GF-D8 (cell line): Measurements from ENCODE around the gene ATP9B.
"Not testable (repeated sequence)": the region's sequence is repeated elsewhere in the genome, so short reads cannot be mapped to it uniquely, and the experiment has no call there.

Source experiments
- DNase-seq: peaks from one replicate; lab custom pipeline; 2025; lab: John Stamatoyannopoulos, UW

Gene ATP9B

DNA sequence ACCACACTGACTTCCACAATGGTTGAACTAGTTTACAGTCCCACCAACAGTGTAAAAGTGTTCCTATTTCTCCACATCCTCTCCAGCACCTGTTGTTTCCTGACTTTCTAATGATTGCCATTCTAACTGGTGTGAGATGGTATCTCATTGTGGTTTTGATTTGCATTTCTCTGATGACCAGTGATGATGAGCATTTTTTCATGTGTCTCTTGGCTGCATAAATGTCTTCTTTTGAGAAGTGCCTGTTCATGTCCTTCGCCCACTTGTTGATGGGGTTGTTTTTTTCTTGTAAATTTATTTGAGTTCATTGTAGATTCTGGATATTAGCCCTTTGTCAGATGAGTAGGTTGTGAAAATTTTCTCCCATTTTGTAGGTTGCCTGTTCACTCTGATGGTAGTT is 216.0 kb downstream of the ATP9B start:
- not testable (repeated sequence) for DNase-seq

DNA sequence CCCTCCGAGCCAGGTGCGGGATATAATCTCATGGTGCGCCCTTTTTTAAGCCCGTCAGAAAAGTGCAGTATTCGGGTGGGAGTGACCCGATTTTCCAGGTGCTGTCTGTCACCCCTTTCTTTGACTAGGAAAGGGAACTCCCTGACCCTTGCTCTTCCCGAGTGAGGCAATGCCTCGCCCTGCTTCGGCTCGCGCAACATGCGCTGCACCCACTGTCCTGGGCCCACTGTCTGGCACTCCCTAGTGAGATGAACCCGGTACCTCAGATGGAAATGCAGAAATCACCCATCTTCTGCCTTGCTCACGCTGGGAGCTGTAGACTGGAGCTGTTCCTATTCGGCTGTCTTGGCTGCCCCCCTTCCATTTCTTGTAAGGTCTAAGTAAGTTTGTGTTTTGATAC is 221.2 kb downstream of the ATP9B start:
- DNase-seq: not testable (repeated sequence)

DNA sequence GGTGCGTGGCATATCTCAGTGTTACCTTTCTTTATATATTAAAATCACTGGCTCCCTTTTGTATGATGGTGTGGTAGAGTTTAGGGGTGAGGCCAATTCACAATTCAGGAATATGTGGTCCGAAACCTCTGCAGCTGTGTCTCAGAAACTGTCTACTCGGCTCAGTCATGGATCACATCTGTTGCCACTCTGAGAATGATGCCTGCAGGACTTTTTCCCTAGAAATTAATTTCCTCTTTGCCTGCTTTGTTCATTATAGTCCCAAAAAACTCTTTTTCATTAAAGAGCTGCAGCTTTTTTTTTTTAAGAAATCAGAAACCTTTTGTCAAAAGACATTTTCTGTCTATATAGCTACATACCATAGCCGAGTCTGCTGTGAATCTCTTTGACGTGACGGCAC is 221.7 kb downstream of the ATP9B start:
- no peak for DNase-seq

DNA sequence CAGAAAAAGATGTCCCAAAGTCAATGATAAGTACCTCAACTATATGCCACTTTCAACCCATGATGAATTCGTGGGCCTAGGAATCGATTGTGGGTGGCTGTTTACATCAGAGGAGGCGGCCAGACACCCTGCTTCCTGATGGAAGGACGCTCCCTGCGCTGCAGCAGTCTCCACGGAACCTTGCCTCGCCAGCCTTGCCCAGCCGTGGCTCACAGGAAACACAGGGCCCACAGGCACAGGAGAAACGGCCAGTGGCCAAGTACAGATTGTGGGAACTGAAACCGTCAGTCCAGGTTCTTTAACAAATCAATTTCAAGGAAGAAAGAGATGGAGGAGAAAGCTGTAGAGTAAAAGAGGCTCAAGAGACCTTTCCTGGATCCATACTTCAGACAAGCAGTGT is 225.0 kb downstream of the ATP9B start:
- no peak for DNase-seq

DNA sequence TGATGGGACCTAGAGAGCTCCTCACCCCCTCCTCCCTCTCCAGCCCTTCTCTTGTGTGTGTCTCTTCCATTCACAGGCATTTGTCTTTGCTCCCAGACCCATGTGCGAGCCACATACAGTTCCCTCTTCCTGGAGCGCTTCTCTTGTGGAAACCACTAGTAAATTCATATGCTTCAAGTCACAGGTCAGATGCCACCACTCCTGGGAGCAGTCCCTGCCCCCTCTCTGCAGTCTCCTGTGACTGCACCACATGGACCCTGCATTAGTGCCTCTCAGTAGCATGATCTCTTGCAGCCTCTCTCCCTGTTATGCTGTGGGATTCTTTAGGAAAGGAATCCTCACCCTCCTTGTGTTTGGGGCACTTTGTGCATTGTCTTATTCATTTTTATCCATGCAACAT is 230.1 kb downstream of the ATP9B start:
- DNase-seq: no peak

DNA sequence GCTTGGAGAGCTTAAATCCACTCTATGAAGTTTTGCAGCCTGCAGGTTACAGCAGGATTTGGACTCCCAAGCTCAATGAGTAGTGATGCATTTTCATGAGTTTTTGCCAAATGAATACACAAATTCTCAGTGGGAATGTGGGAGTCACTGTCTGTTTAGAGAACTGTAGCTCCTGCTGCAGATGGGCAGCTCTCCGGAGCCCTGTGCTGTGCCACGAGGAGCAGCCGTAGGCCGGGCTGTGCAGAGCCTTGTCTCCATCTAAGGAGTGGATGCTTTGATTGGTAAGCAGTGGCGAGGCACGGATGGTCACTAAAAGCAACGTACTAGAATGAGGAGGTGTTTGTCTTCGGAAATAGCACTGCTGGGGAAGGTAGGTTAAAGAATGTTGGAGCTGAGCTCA is 230.5 kb downstream of the ATP9B start:
- DNase-seq: no peak

DNA sequence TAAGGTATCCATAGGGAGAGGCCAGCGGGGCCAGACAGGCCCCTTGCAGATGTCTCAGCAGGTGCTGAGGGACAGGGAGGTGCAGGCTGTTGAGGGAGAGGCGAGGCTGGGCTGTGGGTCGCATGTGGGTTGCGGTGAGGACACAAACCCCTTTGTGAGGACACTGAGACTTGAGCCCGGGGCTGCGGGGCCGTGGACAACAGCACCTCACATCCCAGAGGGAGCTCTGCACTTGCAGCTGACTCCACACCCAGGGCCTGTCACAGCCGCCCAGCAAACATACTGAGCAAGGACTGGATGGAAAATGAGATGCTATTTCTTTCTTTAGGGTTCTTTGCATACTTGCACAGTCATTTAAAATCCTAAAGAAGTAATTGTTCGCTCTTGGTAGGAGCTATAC is 231.2 kb downstream of the ATP9B start:
- DNase-seq: no peak

DNA sequence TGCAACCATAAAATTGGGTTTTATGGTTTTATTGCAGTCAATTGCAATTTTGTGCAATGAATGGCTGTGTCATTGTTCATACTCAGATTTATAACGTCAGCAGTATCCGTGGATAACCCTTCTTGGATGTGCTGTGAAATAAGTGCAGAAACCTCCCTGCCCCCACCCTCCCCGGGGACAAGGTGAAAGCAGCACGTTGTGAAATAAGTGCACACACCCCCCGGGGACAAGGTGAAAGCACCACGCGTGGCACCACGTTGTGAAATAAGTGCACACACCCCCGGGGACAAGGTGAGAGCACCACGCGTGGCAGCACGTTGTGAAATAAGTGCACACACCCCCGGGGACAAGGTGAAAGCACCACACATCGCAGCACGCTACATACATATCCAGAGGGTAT is 232.9 kb downstream of the ATP9B start:
- no peak for DNase-seq

DNA sequence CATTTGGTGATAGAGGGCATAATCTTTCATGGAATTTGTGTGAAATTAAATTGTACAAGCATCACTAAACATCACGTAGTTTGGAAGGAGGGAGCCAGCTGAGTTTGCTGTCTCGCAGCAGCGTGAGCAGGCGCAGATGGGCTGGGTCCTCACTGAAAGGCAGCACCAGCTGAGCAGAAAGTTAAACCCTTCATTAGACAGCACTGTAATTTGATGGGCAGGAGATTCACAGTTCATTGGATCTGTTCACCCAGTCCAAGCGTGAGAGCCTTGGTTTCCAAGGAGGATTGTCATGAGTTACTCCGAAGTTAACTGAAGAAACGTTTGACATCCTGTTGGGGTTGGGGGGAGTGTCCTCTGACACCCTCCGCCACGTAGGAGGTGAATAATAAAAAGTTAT is 236.7 kb downstream of the ATP9B start:
- DNase-seq: no peak

DNA sequence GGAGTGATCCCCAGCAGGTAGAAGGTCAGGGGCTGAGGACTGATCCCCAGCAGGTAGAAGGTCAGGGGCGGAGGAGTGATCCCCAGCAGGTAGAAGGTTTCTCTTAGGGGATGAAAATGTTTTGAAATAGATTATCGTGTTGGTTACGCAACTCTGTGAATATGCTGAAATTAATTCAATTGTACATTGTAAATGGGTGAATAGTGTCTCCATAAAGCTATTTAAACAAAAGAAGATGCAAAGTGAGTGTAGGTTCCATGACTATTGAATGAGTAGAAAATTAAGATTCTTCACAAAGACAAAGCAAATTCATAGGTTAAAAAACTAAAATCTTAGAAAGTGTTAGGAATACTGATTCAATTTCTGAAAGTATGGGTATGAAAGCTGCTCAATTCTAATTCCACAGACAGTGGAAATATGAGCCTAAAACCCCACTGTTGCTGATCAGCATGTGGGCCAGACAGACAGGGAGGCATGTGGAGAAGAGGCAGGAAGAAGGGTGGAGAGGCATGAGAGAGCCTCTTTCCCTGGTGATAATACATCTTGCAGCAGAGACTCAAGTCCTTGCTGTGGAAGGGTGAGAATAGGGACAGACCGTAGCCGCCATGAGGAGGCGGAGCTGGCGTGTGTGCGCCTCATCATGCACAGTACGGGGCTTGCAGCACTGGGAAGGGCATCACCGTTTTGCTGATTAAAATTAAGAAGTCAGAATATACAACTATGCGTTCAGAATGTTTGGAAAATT is 240.6 kb downstream of the ATP9B start:
- DNase-seq: no peak

DNA sequence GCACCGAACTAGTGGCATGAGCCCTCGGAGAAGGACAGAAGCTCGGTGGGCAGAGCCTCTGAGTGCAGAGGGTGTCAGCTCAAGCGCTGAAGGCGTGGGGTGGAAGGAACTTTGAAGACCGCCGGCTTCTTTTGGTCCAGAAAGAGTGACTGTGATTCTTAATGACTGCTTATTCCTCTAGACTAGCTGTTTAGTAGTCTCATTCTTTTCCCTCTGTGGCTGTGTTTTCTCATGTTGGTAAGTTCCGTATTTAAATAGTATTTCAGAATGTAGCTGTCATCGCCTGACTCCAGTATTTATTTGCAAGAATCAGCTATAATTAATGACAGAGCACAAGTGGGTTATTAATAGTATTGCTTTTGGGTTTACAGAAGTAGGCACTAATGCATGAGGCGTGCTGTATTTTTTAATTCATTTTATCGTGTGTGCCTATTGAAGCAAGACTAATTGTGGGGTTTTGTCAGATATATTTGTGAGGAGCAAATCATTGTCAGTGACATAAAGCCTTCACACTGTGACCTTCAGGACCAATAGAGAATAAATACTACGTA is 245.7 kb downstream of the ATP9B start:
- DNase-seq: no peak

DNA sequence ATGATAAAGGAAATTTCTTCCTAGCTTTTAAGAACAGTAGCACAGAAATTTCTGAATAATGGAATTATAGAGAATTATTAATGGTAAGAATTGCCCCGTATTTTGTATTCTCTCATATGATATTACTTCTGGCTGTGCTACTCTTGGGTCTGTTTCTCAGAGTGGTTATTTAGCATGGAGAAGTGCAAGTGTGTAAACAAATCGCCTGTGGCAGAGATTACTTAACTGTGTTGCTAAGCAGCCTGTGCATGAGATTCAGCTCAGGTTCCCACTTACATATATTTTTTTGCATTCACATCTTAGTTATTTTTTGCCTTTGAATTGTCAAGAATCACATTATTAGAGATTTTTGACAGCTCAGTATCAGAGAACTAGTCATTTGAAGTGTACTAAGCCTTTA is 246.4 kb downstream of the ATP9B start:
- DNase-seq: no peak

DNA sequence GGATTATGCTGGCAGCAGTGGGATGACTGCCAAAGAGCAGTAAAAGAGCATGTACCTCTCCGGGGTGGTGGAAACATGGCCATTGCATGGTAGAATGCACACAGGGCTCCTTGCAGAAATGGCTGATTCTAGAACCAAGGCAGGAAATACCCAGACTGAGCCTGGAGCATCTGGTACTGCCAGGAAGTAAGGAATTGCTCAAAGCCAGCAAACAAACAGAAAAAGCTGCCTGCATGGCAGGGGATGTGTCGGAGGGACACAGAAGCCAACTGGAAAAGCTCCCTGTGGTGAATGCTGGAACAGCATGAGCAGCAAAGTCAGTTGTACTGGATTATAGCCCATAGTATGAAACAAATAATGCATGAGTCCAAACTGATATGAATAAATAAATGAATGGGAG is 248.5 kb downstream of the ATP9B start:
- no peak for DNase-seq

DNA sequence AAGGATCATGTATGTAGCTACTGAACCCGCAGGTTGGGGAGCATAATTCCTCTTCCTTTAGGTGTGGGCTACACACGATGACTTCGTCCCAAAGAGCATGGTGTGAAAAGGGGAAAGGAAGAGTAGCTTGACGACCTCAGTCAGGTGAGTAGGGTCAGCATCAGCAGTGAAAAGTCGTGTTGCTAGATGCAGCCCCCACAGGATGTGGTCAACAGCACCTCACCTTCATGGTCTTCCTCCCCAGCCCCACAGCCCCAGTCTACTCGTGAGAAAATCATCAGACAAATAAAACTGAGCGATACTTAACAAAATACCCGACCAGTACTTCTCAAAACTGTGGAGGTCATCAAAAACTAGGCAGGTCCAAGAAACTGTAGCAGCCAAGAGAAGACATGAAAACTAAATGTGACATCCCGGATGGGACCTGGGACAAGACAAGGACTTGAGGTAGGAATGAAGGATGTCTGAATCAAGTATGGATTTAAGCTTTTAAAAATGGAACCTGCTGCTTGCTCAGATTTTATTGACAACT is 249.0 kb downstream of the ATP9B start:
- no peak for DNase-seq

DNA sequence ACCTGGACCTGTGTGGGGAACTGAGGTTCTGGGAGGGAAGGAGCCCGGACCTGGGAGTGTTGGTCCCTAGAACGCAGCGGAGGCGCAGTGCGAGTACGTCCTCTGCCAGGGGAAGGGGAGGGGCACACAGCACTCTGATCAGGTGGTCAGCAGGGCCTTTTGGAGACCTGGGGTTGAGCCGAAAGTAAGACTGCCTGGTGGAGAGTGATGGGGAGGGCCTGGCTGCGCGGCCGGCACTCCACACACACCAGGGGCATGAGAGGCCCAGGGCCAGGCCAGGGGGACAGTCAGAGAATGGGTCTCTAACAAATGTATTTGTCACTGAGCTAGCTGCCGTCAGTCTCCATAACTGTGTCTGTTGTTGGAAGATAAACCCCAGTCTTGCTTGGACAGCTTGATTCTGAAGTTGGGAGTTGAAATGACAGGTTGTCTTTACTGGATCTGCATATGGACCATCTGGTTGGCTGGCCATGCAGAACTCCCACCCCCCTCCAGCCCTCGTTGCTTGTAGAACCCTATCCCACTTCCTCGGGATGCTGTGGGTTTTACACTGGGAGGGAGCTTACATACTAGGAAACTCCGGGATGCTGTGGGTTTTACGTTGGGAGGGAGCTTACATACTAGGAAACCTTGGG is 251.1 kb downstream of the ATP9B start:
- DNase-seq: no peak

DNA sequence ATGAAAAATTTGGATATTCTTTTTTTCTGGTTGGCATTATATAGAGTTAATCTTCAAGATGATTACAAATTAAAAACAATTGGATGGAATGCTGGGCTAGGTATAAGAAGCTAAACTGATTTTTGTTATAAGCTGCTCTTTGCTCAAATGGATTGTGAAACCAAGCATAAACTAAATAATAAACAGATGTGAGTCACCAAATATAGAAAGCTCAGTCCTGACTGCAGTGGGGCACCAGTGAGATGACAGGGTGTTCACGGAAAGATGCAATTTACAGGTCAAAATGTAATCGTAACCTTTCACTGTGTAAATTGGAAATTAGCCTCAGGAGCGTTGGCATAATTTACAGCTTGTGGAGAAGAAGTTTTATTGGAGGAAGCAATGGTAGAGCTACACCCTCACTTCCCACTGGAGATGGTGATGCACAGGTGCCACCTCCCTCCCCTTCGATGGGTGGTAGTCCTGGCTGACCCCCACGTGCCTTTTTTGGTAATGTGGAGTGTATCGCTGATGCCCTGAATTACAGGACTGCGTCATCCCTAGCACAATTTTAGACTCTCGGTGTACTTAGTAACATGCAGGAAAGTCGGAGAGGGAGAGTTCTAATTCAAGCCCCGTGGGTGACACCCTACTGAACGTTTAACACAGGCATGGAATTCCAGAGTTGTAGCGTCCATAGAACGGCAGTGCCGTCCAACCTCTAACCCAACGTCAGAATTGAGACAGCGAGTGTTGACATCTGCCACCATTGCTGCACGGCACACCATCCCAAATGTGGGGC is 252.6 kb downstream of the ATP9B start:
- DNase-seq: no peak

DNA sequence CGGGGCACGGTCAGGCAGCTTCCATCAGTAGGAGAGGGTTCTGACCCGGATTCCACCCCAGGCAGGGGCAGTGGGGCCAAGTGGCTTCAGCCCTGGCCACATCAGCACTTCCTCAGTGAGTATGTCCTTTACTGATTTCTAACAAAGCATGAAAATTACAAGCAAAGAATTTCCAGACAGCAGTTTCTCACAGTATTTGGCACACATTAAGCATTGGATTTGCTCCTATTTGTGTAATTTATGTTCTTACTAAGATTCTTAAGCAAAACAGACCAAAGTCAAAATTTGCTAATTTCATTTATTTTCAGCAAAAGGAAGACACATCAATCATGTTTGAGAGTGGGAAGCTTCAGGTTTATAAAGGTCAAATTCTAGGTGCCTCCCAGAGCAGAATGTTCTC is 253.2 kb downstream of the ATP9B start:
- DNase-seq: no peak

DNA sequence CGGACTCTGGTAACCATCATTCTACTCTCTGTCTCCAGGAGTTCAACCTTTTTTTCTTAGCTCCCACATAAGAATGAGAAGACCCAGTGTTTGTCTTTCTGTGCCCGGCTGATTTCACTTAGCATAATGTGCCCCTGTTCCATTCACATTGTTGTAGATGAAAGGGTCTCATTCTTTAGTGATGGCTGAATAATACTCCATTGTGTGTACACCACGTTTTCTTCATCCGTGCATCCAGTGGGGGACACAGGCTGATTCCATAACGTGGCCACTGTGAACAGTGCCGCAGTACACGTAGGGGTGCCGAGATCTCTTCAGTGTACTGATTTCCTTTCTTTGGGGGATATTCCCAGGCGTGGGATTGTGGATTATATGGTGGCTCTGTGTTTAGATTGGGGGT is 254.3 kb downstream of the ATP9B start:
- DNase-seq: no peak

DNA sequence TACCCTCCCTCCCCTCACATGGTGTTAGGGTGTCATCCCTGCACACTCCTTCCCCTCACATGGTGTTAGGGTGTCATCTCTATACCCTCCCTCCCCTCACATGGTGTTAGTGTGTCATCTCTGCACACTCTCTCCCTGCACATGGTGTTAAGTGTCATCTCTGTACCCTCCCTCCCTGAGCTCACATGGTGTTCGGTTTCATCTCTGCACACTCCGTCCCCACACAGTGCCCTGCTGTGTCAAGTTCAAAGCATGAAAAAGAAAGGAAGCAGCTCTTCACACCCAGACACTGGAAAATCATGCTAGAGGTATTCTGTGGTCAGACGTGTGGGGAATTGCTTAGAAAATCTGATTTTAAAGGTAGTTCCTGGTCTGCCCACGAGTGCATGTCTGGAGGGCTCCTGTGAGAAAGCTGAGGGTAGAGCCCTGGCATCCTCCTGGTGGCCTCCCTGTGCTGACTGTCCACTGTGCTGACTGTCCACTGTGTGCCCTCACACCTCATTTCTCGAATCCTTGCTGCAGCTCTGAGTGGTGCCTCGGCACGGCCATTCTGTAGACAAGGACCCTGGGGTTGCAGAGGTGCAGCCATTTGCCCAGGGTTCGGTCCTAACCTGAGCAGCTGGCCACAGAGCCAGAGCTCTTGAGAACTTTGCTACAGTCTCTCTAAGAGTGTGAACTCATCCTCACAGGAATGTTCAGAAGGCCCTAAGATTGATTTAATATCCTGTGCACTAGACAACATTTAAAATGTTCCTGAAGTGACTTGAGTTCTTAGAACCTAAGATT is 257.4 kb downstream of the ATP9B start:
- DNase-seq: no peak

DNA sequence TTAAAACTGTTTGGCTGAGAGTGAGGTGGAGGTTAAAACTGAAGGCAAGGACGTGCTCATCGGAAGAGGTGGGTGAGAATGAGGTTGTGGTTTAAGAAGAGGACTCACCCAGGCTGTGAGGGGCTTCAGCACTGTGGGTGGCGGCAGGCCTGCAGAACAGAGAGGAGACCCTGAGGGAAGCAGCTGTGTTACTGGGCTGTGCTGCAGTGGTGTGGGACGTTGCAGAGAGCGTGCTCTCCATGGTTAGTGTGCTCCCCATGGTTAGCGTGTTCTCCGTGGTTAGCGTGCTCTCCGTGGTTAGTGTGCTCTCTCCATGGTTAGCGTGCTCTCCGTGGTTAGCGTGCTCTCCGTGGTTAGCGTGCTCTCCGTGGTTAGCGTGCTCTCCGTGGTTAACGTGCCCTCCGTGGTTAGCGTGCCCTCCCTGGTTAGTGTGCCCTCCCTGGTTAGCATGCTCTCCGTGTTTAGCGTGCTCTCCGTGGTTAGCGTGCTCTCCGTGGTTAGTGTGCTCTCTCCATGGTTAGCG is 258.1 kb downstream of the ATP9B start:
- no peak for DNase-seq

DNA sequence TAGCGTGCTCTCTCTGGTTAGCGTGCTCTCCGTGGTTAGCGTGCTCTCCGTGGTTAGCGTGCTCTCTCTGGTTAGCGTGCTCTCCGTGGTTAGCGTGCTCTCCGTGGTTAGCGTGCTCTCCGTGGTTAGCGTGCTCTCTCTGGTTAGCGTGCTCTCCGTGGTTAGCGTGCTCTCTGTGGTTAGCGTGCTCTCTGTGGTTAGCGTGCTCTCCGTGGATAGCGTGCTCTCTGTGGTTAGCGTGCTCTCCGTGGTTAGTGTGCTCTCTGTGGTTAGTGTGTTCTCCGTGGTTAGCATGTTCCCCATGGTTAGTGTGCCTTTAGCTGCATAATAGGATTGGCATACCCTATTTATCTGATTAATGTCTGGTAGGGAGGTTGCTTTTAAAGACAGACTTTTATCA is 258.7 kb downstream of the ATP9B start:
- DNase-seq: not testable (repeated sequence)

DNA sequence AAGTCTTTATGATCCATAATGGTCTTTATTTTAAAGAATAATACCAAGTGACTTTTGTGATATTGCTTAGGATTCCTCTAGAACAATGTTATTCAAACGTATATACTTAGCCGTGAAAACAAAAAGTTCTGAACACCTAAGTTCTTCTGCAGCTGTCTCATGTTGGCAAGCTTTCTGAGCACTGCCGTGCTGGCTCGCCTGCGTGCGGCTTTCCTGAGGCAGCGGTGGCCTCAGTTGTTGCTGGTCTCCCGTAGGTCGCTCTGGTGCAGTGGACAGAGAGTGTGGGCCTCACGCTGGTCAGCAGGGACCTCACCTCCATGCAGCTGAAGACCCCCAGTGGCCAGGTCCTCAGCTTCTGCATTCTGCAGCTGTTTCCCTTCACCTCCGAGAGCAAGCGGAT is 259.7 kb downstream of the ATP9B start:
- DNase-seq: no peak
